Lower leg skin (tissue), 4 donors: Measurements from ENCODE around the gene AKTIP. TPM values are rescaled to one million over a fixed set of nuclear protein-coding genes. Genes with fewer than 3 reads are reported as not detected.
"Not testable (repeated sequence)": the region's sequence is repeated elsewhere in the genome, so short reads cannot be mapped to it uniquely, and the experiment has no call there.

Source experiments
- DNase-seq, 2 donors: peaks; one replicate each; pipeline ENCODE4 v3.0.0-alpha.2; 2019; ENCODE audit warnings: low spot score in 2 of 2
- H3K4me3 ChIP-seq: fragments of 200-600 bp; sonication (generic); 2 replicates; pipeline ENCODE4 v1.5.1; 2017; ENCODE audit warnings: mild to moderate bottlenecking, low read depth; ENCODE audit not compliant: poor library complexity, severe bottlenecking
- CTCF ChIP-seq, 3 donors: fragments of 450-650 bp; IDR thresholded peaks; one replicate each; pipeline ENCODE4 v1.5.1; 2016; ENCODE audit warnings: antibody characterized with exemption in 3 of 3, mild to moderate bottlenecking in 3 of 3, moderate library complexity in 2 of 3
- POLR2A ChIP-seq, 2 donors: fragments of 450-650 bp; IDR thresholded peaks; one replicate each; pipeline ENCODE4 v1.6.1; 2016 to 2017; ENCODE audit warnings: antibody characterized with exemption in 2 of 2, mild to moderate bottlenecking in 1 of 2, moderate library complexity in 1 of 2
- WGBS, 2 donors: methylation state at CpG; one replicate each; pipeline ENCODE4 v1.1.5; 2018; 5-methylcytosine and 5-hydroxymethylcytosine counted together
- intact Hi-C: fragments of 100-400 bp; cut with DNase I; formaldehyde crosslinking; loops from one replicate; pipeline ENCODE4 v1.15.0; 2023; ENCODE audit warnings: low total_unique reads
- total RNA-seq, 4 donors: library from RNA; depleted of rRNA; stranded (reverse); fragments of >200 nt; gene quantifications; one replicate each; pipeline ENCODE4 v1.1.0, GENCODE V29; 2016

AKTIP gene
- total RNA-seq = 10 to 100 TPM; 30.9 to 90.9 (median 59.9) TPM

- TF ChIP-seq CTCF (IDR thresholded peaks at IDR 0.05) = no peak
- TF ChIP-seq POLR2A (IDR thresholded peaks at IDR 0.05) = no peak
- 0 to 2% methylated on average over 26 to 46 of the region's 76 CpGs for WGBS, 2 donors
- intact Hi-C loops = loop anchor here (10.0 kb wide), 1 partner anchor 448 kb away; the partner anchor contains the start of genes CHD9 and CHD9NB
- peak in 1 of 2 donors; percentile 93 for DNase-seq
- peak within 1 kb of the TSS; percentile 52 for H3K4me3 ChIP-seq
These were observed at the start of gene AKTIP for GRCh38 chr16:53502331-53503269. AKTIP (minus strand) TSS chr16:53503209; CDS start chr16:53500259, 2,950 bp downstream.

DNA sequence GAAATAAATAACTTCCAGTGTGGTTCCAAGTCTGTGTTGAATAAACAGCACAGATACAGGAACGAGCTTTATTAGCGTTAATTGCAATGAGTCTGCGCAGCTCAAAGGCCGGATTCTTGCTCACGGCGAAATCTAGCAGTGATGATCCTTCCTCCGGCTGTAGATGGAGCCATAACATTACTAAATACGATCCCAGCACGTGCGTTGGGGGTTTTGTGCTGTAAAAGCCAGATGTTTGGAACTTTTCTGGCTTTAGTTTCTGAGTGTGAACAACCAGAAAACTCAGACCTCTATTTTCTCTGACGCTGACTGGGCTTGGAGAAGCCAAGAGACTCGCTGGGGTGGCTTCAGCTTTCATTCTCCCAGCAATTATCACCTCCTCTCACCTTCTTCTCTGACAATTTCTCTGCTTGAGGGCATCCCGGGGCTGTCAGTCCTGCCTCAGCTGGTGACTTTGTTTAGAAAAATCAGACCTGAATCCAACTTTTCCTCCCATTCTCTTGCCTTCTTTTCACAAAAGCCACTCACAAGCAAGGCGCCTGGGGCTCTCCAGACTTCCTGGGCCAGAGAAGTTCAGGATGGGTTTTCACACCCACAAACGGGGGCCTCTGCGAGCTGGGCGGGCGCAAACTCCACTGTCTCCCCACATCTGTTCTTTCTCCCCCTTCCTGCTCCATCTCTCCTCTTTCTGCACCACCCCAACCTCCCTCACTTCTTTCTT lies 47.1 kb upstream of the AKTIP start:
- TF ChIP-seq POLR2A (IDR thresholded peaks at IDR 0.05) = no peak
- TF ChIP-seq CTCF (IDR thresholded peaks at IDR 0.05) = no peak
- intact Hi-C loops = loop anchor here (10.0 kb wide), 1 partner anchor 1715 kb away; no protein-coding TSS in a partner anchor
- 17% methylated on average over 18 of the region's 18 CpGs for WGBS, 2 donors
- peak; percentile 63 to 91 for DNase-seq
- no peak overlapping the region for H3K4me3 ChIP-seq

DNA sequence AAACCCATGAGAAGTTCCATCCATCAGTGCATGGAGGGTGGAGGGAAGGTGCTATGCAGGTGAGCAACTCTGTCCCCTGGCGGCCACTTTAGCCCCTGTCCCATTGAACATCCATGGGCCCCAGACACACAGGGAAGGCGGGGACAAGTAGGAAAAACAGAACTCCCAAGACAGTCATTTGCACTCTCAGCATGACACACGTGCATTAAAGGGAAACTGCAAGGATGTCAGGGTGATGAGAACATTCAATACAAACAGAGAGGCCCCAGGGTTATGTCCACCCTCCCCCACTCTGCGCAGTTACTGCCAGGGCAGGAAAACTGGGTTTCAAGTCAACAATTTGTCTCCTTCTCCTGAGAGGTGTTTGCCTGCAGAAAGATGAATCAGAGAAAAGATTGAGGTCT lies 44.0 kb upstream of the AKTIP start:
- intact Hi-C loops = loop anchor here (10.0 kb wide), 1 partner anchor 1718 kb away; no protein-coding TSS in a partner anchor
- TF ChIP-seq POLR2A (IDR thresholded peaks at IDR 0.05) = no peak
- no peak for DNase-seq
- WGBS, 2 donors = 60 to 73% methylated on average over 4 of the region's 4 CpGs
- no peak overlapping the region for H3K4me3 ChIP-seq

- H3K4me3 ChIP-seq = no peak overlapping the region
- 66 to 75% methylated on average over 9 of the region's 9 CpGs for WGBS, 2 donors
- intact Hi-C loops = loop anchor here (10.0 kb wide), 1 partner anchor 1719 kb away; no protein-coding TSS in a partner anchor
- no peak for DNase-seq
- TF ChIP-seq CTCF (IDR thresholded peaks at IDR 0.05) (no peak), POLR2A (IDR thresholded peaks at IDR 0.05) (no peak)
These were observed 42.4 kb upstream of the AKTIP start for GRCh38 chr16:53545433-53545832.

GRCh38 chr16:53542283-53542682 lies 39.3 kb upstream of the AKTIP start:
- TF ChIP-seq POLR2A (IDR thresholded peaks at IDR 0.05) (no peak), CTCF (IDR thresholded peaks at IDR 0.05) (no peak)
- DNase-seq = no peak
- H3K4me3 ChIP-seq = no peak overlapping the region
- WGBS, 2 donors = 45 to 72% methylated on average over 12 to 21 of the region's 21 CpGs
- intact Hi-C loops = loop anchor here (10.0 kb wide), 1 partner anchor 1723 kb away; no protein-coding TSS in a partner anchor

DNA sequence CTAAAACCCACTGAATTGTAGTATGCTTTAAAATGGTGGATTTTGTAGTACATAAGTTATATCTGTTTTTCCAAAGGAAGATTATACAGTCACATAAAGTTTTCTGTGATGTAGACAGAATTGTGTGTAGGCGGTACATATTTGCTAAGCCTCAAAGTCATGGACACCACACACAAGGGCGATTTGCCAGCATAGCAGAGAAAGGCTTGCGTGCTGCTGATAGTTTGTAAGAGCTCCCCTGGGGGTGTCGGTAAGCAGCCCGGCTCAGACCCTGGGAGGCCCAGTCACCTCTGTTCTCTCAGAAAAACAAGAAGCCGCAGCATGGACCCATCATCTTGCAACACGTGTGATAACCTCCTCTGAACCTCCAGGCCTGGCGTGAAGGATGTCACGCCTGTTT lies 38.3 kb upstream of the AKTIP start:
- 88 to 89% methylated on average over 9 of the region's 9 CpGs for WGBS, 2 donors
- TF ChIP-seq CTCF (IDR thresholded peaks at IDR 0.05) (no peak), POLR2A (IDR thresholded peaks at IDR 0.05) (no peak)
- intact Hi-C loops = loop anchor here (10.0 kb wide), 1 partner anchor 1723 kb away; no protein-coding TSS in a partner anchor
- DNase-seq = no peak
- no peak overlapping the region for H3K4me3 ChIP-seq

DNA sequence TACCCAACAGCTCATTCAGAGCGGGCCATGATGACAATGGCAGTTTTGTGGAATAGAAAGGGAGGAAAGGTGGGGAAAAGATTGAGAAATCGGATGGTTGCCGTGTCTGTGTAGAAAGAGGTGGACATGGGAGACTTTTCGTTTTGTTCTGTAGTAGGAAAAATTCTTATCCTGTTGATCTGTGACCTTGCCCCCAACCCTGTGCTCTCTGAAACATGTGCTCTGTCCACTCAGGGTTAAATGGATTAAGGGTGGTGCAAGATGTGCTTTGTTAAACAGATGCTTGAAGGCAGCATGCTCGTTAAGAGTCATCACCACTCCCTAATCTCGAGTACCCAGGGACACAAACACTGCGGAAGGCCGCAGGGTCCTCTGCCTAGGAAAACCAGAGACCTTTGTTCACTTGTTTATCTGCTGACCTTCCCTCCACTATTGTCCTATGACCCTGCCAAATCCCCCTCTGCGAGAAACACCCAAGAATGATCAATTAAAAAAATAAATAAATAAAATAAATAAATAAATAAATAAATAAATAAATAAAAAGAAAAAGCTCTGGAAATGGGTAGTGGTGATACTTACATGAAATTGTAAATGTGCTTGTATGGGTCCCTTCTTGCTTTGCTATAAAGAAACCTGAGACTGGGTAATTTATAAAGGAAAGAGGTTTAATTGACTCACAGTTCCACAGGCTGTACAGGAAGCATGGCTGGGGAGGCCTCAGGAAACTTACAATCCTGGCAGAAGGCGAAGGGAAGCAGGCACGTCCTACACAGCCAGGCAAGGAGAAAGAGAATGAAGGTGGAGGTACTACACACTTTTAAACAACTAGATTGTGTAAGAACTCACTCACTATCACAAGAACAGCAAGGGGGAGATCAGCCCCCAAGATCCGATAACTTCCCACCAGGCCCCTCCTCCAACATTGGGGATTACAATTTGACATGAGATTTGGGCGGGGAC lies 37.0 kb upstream of the AKTIP start:
- not testable (repeated sequence) for H3K4me3 ChIP-seq, DNase-seq
- intact Hi-C loops = loop anchor here (10.0 kb wide), 1 partner anchor 1725 kb away; no protein-coding TSS in a partner anchor
- 88 to 90% methylated on average over 11 to 13 of the region's 13 CpGs for WGBS, 2 donors

DNA sequence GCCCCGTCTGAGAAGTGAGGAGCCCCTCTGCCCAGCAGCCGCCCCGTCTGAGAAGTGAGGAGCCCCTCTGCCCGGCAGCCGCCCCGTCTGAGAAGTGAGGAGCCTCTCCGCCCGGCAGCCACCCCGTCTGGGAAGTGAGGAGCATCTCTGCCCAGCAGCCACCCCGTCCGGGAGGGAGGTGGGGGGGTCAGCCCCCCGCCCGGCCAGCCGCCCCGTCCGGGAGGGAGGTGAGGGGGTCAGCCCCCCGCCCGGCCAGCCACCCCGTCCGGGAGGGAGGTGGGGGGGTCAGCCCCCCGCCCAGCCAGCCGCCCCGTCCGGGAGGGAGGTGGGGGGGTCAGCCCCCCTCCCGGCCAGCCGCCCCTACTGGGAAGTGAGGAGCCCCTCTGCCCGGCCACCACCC lies 36.3 kb upstream of the AKTIP start:
- intact Hi-C loops, DNase-seq, H3K4me3 ChIP-seq: not testable (repeated sequence)
- 95% methylated on average over 3 to 21 of the region's 27 CpGs for WGBS, 2 donors
